Activated gamma-delta T cell treated with anti-CD3 and anti-CD28 coated beads, Interleukin-2, amount 50 U/mL, for 16 hours (primary cell): ENCODE data around the gene CLMP.

ENCODE experiments used
- DNase-seq: peaks from one replicate; pipeline ENCODE4 v3.0.0-alpha.2; 2020; ENCODE audit warnings: low read depth

CLMP gene

GRCh38 chr11:123195188-123196059, at the start of gene CLMP:
CLMP (minus strand) TSS chr11:123195248; CDS start chr11:123194940, 308 bp downstream.
- DNase-seq, result no peak

- DNase-seq, result no peak
These were observed 47.0 kb upstream of the CLMP start for GRCh38 chr11:123241874-123242543.

GRCh38 chr11:123241294-123241693, 46.2 kb upstream of the CLMP start:
- no peak for DNase-seq

GRCh38 chr11:123239191-123240150, 44.4 kb upstream of the CLMP start:
- no peak for DNase-seq

GRCh38 chr11:123238297-123238696, 43.2 kb upstream of the CLMP start:
- DNase-seq, result no peak

- DNase-seq, result no peak
These were observed 41.8 kb upstream of the CLMP start for GRCh38 chr11:123236879-123237278.

- no peak for DNase-seq
These were observed 40.7 kb upstream of the CLMP start for GRCh38 chr11:123235656-123236261.

- peak; percentile 20 for DNase-seq
These were observed 40.1 kb upstream of the CLMP start for GRCh38 chr11:123235117-123235655.

- no peak for DNase-seq
These were observed 38.9 kb upstream of the CLMP start for GRCh38 chr11:123233975-123234334.

GRCh38 chr11:123233280-123233974, 38.4 kb upstream of the CLMP start:
- no peak for DNase-seq

GRCh38 chr11:123231777-123232176, 36.7 kb upstream of the CLMP start:
- no peak for DNase-seq

- no peak for DNase-seq
These were observed 36.2 kb upstream of the CLMP start for GRCh38 chr11:123231256-123231655.

- no peak for DNase-seq
These were observed 35.3 kb upstream of the CLMP start for GRCh38 chr11:123230346-123230745.

GRCh38 chr11:123228496-123229163, 33.6 kb upstream of the CLMP start:
- DNase-seq, result no peak

- DNase-seq, result no peak
These were observed 32.9 kb upstream of the CLMP start for GRCh38 chr11:123227763-123228495.

- DNase-seq, result no peak
These were observed 26.5 kb upstream of the CLMP start for GRCh38 chr11:123221584-123221983.

GRCh38 chr11:123221096-123221561, 26.1 kb upstream of the CLMP start:
- no peak for DNase-seq

GRCh38 chr11:123219066-123219690, 24.1 kb upstream of the CLMP start:
- no peak for DNase-seq

- DNase-seq, result no peak
These were observed 23.4 kb upstream of the CLMP start for GRCh38 chr11:123218451-123218850.
